KMS-11 (cell line): ENCODE measurements around the gene KIF6.

Source experiments
- H2AFZ ChIP-seq: fragments of 200-600 bp; sonication (generic); 2 replicates; pipeline ENCODE4 v1.6.1; 2016; ENCODE audit warnings: antibody characterized with exemption, mixed run types, low read depth
- H3K27ac ChIP-seq: fragments of 200-600 bp; sonication (generic); 2 replicates; pipeline ENCODE4 v1.6.1; 2016; ENCODE audit warnings: mild to moderate bottlenecking, mixed run types
- H3K27me3 ChIP-seq: fragments of 200-600 bp; sonication (generic); 2 replicates; pipeline ENCODE4 v1.6.1; 2017; ENCODE audit warnings: mild to moderate bottlenecking, low read depth, mixed run types, moderate library complexity; ENCODE audit not compliant: insufficient read depth
- H3K36me3 ChIP-seq: fragments of 200-600 bp; sonication (generic); 2 replicates; pipeline ENCODE4 v1.6.1; 2017; ENCODE audit warnings: mild to moderate bottlenecking, mixed run types; ENCODE audit not compliant: insufficient read depth
- H3K4me1 ChIP-seq: fragments of 200-600 bp; sonication (generic); 2 replicates; pipeline ENCODE4 v1.6.1; 2016; ENCODE audit warnings: mild to moderate bottlenecking, low read depth, mixed run types; ENCODE audit not compliant: poor library complexity, severe bottlenecking
- H3K4me2 ChIP-seq: fragments of 200-600 bp; sonication (generic); 2 replicates; pipeline ENCODE4 v1.7.0; 2016; ENCODE audit warnings: mild to moderate bottlenecking, mixed run types
- H3K4me3 ChIP-seq: fragments of 200-600 bp; sonication (generic); IDR thresholded peaks from 2 replicates; pipeline ENCODE4 v1.6.1; 2017; ENCODE audit warnings: low read depth, low read length, mixed read lengths; ENCODE audit not compliant: insufficient read depth
- H3K79me2 ChIP-seq: fragments of 200-600 bp; sonication (generic); 2 replicates; pipeline ENCODE4 v1.6.1; 2016; ENCODE audit warnings: low read depth, mixed run types; ENCODE audit not compliant: insufficient read depth
- H3K9ac ChIP-seq: fragments of 200-600 bp; sonication (generic); 2 replicates; pipeline ENCODE4 v1.6.1; 2016; ENCODE audit warnings: mild to moderate bottlenecking, mixed run types
- H4K20me1 ChIP-seq: fragments of 200-600 bp; sonication (generic); 2 replicates; pipeline ENCODE4 v1.6.1; 2016; ENCODE audit warnings: mild to moderate bottlenecking, mixed run types; ENCODE audit not compliant: insufficient read depth
- CTCF ChIP-seq: fragments of 200-600 bp; sonication (generic); conservative IDR thresholded peaks from 2 replicates; pipeline ENCODE4 v1.6.1; 2017; ENCODE audit warnings: low read depth, mild to moderate bottlenecking, antibody characterized with exemption, low read length, moderate library complexity, mixed read lengths

The KIF6 gene

DNA sequence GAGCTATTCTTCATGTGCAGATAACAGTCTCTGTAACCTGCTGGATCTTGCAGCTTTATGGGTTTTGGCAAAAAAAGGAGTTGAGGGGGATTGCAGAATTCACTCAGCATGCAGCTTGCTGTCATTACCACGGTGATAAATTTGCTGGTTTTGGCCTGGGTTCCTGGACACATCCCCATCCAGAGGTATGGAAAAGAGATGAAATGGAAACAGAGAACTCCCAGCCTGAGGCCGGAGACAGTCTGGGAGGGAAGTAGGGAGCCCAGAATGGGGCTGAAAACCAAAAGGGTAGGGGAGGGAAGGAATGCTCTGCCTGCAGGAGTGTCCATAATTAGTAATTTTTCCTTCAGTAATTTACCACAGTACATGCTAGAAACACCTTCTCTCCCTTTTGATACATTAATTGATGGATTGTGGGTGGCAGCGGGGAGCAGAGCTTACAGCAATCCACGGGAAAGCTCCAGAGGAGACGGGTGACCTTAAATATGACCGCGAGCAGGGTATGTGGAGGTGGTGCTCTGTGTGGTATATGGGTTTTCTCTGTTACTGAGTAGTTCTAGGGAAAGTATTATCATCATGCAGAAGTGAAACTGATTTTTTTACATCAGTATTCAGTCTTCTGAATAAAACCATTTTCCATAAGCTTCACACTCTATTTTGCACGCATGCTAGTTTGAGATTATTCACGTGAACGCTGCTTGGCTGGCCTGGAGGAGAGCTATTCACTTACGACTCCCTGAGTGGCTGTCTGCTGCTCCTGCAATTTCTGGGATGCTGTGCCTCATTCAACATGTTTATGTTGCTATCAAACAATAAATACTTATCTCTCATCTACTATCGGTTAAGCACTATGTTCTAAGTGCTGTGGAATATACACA is 336.4 kb downstream of the KIF6 start:
- no peak overlapping the region for H2AFZ ChIP-seq
- H3K36me3 ChIP-seq: no peaks in the 10 kb centered on the region
- no peaks in the 10 kb centered on the region for H4K20me1 ChIP-seq
- H3K27me3 ChIP-seq: no peaks in the 10 kb centered on the region
- no peaks in the 10 kb centered on the region for H3K4me1 ChIP-seq
- no peak overlapping the region for H3K4me2 ChIP-seq
- no peaks in the 10 kb centered on the region for H3K79me2 ChIP-seq
- no peak overlapping the region for H3K4me3 ChIP-seq
- H3K9ac ChIP-seq: no peak overlapping the region
- H3K27ac ChIP-seq: no peak overlapping the region
- TF ChIP-seq CTCF: no peak

DNA sequence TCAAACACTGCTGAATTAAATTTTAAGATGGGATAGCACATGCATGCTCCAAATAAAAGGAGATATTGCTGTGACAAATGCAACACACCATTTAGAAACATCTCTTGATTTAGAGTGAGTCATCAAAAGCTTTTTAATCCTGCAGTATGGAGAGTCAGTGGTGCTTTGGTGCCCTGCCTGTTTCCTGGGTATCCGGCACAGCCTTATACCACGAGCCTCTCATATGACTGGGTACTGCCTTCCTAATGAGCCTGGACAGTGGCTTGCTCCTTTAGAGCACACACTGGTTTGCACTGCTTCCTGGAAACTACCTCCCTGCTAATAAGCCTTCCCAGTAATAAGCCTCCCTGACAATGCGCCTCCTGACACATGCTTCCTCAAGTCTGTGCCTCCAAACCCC is 337.4 kb downstream of the KIF6 start:
- no peak for TF ChIP-seq CTCF
- H3K79me2 ChIP-seq: no peaks in the 10 kb centered on the region
- H3K4me3 ChIP-seq: no peak overlapping the region
- no peak overlapping the region for H3K27ac ChIP-seq
- no peak overlapping the region for H2AFZ ChIP-seq
- H3K9ac ChIP-seq: no peak overlapping the region
- H3K4me1 ChIP-seq: no peaks in the 10 kb centered on the region
- H4K20me1 ChIP-seq: no peaks in the 10 kb centered on the region
- no peak overlapping the region for H3K4me2 ChIP-seq
- H3K27me3 ChIP-seq: no peaks in the 10 kb centered on the region
- H3K36me3 ChIP-seq: no peaks in the 10 kb centered on the region

- no peak for TF ChIP-seq CTCF
- H3K79me2 ChIP-seq: no peaks in the 10 kb centered on the region
- no peaks in the 10 kb centered on the region for H3K36me3 ChIP-seq
Observed at GRCh38 chr6:39386487-39386886, 338.7 kb downstream of the KIF6 start.

GRCh38 chr6:39381550-39382140 is 343.6 kb downstream of the KIF6 start:
- no peak for TF ChIP-seq CTCF
- no peak overlapping the region for H3K9ac ChIP-seq
- H2AFZ ChIP-seq: no peak overlapping the region
- H3K4me3 ChIP-seq: no peak overlapping the region
- no peak overlapping the region for H3K27ac ChIP-seq
- H3K4me2 ChIP-seq: no peak overlapping the region
- no peaks in the 10 kb centered on the region for H3K27me3 ChIP-seq
- H3K79me2 ChIP-seq: no peaks in the 10 kb centered on the region
- H3K4me1 ChIP-seq: no peaks in the 10 kb centered on the region
- H3K36me3 ChIP-seq: no peaks in the 10 kb centered on the region
- H4K20me1 ChIP-seq: no peaks in the 10 kb centered on the region

More at GRCh38 chr6:39386487-39386886, 338.7 kb downstream of the KIF6 start:
- Histone ChIP-seq H3K27ac (no peak overlapping the region), H3K4me1 (no peaks in the 10 kb centered on the region), H3K4me2 (no peak overlapping the region), H2AFZ (no peak overlapping the region), H3K4me3 (no peak overlapping the region), H3K9ac (no peak overlapping the region), H3K27me3 (no peaks in the 10 kb centered on the region), H4K20me1 (no peaks in the 10 kb centered on the region)
